ENCODE data around the gene LTBP1. TPM values are rescaled to one million over a fixed set of nuclear protein-coding genes. Genes with fewer than 3 reads are reported as not detected.

LTBP1 gene
- total RNA-seq, 3 donors from 2014 or later = 13.3 to 18.7 (median 17.4) TPM

GRCh38 chr2:33104726-33105125 lies 158.0 kb downstream of the LTBP1 start:
- no peaks in the 10 kb centered on the region for H3K27me3 ChIP-seq
- no peak overlapping the region for H3K4me3 ChIP-seq
- no peaks in the 10 kb centered on the region for H3K4me1 ChIP-seq
- intact Hi-C loops (cut with DNase I; ENCODE audit: low total_unique reads) = loop anchor here (5.0 kb wide), 1 partner anchor 598 kb away; no protein-coding TSS in a partner anchor
- no peak for DNase-seq (ENCODE audit: low spot score in 2 of 2)
- no peaks in the 10 kb centered on the region for H3K36me3 ChIP-seq
- TF ChIP-seq POLR2AphosphoS5 (IDR thresholded peaks at IDR 0.05) (no peak), POLR2A (IDR thresholded peaks at IDR 0.05) (no peak)
- TF ChIP-seq, protein P1, sequence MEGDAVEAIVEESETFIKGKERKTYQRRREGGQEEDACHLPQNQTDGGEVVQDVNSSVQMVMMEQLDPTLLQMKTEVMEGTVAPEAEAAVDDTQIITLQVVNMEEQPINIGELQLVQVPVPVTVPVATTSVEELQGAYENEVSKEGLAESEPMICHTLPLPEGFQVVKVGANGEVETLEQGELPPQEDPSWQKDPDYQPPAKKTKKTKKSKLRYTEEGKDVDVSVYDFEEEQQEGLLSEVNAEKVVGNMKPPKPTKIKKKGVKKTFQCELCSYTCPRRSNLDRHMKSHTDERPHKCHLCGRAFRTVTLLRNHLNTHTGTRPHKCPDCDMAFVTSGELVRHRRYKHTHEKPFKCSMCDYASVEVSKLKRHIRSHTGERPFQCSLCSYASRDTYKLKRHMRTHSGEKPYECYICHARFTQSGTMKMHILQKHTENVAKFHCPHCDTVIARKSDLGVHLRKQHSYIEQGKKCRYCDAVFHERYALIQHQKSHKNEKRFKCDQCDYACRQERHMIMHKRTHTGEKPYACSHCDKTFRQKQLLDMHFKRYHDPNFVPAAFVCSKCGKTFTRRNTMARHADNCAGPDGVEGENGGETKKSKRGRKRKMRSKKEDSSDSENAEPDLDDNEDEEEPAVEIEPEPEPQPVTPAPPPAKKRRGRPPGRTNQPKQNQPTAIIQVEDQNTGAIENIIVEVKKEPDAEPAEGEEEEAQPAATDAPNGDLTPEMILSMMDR (IDR thresholded peaks at IDR 0.05) = no peak
- H3K9me3 ChIP-seq = no peaks in the 10 kb centered on the region
- H3K27ac ChIP-seq = no peak overlapping the region

- H3K36me3 ChIP-seq = no peaks in the 10 kb centered on the region
- intact Hi-C loops (cut with DNase I; ENCODE audit: low total_unique reads) = no loop called here
- TF ChIP-seq, protein P1 (IDR thresholded peaks at IDR 0.05) = no peak
- TF ChIP-seq POLR2A (IDR thresholded peaks at IDR 0.05) (no peak), POLR2AphosphoS5 (IDR thresholded peaks at IDR 0.05) (no peak)
- no peak overlapping the region for H3K4me3 ChIP-seq
- H3K4me1 ChIP-seq = no peaks in the 10 kb centered on the region
- no peaks in the 10 kb centered on the region for H3K27me3 ChIP-seq
- no peak overlapping the region for H3K27ac ChIP-seq
- DNase-seq (ENCODE audit: low spot score in 2 of 2) = no peak
- no peaks in the 10 kb centered on the region for H3K9me3 ChIP-seq
Observed at GRCh38 chr2:33106115-33106514, 159.4 kb downstream of the LTBP1 start.

DNA sequence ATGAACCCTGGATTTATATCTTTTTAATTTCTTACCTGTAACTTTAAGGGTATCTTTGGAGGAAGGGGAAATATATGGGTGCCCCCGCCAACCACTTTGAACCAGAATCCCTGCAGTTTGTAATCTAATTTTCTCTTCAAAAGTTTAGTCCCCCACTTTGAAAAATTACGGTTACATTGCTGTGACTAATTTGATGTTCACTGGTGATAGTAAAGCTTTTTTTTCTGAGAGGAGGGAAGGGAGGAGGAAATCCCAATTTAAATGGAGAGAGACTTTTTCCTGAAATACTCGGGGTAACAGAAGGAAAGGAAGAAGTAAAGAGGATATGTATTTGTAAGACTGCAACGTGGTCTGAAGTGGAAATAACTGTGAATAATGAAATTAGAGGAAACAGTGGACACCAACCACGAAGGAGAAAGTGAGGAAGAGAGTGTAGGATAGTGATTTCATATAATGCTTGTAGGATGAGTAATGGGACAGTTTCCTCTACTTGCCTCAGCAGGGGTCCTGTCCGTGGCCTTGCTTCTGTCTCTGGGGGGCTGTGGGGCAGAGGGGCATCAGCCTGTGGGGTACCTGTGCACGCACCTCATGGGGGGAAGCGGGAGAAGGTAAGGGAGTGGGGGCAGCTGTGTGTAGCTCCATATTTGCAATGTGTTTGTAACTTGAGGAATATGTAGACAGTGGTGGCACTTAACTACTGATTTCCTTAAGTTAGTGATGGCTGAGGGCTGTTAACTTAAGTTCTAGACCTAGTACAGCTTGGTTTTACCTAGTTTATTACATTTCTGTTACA lies 161.1 kb downstream of the LTBP1 start:
- no peak overlapping the region for H3K4me3 ChIP-seq
- H3K36me3 ChIP-seq = no peaks in the 10 kb centered on the region
- intact Hi-C loops (cut with DNase I; ENCODE audit: low total_unique reads) = no loop called here
- no peak for DNase-seq (ENCODE audit: low spot score in 2 of 2)
- no peak overlapping the region for H3K27ac ChIP-seq
- TF ChIP-seq, protein P1 (IDR thresholded peaks at IDR 0.05) = no peak
- TF ChIP-seq POLR2AphosphoS5 (IDR thresholded peaks at IDR 0.05) (no peak), POLR2A (IDR thresholded peaks at IDR 0.05) (no peak)
- H3K9me3 ChIP-seq = no peaks in the 10 kb centered on the region
- H3K27me3 ChIP-seq = no peaks in the 10 kb centered on the region
- no peaks in the 10 kb centered on the region for H3K4me1 ChIP-seq

- Histone ChIP-seq H3K27ac (no peak overlapping the region), H3K4me1 (no peaks in the 10 kb centered on the region), H3K36me3 (no peaks in the 10 kb centered on the region), H3K4me3 (no peak overlapping the region), H3K9me3 (no peaks in the 10 kb centered on the region), H3K27me3 (no peaks in the 10 kb centered on the region)
- intact Hi-C loops (cut with DNase I; ENCODE audit: low total_unique reads) = no loop called here
- no peak for DNase-seq (ENCODE audit: low spot score in 2 of 2)
- TF ChIP-seq POLR2AphosphoS5 (IDR thresholded peaks at IDR 0.05) = no peak
- TF ChIP-seq, protein P1 (IDR thresholded peaks at IDR 0.05) = no peak
- TF ChIP-seq POLR2A (IDR thresholded peaks at IDR 0.05) = no peak
Observed at GRCh38 chr2:33108483-33109443, 162.0 kb downstream of the LTBP1 start.

Data from breast epithelium (tissue), 4 donors.